ENCODE measurements around the gene FXYD3.

DNA sequence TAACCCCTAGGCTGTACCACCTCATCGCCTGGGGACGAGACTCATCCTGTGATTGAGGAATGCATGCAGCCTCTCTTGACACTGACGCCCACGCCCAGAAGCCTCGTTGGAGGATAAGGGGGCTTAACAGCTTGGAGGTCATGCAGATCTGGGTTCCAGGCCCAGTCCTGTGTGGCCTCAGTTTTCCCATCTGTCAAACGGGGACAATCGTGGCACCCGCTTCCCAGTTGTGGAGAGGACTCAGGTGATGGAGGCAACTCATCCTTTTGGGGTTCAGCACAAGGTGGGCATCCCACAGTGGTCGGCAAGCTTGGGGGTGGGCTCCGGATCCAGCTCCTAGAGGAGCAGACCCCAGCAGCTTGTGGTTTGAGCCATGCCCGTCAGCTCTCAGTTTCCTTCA, 20.6 kb downstream of the FXYD3 start:
- TF ChIP-seq, protein P1, sequence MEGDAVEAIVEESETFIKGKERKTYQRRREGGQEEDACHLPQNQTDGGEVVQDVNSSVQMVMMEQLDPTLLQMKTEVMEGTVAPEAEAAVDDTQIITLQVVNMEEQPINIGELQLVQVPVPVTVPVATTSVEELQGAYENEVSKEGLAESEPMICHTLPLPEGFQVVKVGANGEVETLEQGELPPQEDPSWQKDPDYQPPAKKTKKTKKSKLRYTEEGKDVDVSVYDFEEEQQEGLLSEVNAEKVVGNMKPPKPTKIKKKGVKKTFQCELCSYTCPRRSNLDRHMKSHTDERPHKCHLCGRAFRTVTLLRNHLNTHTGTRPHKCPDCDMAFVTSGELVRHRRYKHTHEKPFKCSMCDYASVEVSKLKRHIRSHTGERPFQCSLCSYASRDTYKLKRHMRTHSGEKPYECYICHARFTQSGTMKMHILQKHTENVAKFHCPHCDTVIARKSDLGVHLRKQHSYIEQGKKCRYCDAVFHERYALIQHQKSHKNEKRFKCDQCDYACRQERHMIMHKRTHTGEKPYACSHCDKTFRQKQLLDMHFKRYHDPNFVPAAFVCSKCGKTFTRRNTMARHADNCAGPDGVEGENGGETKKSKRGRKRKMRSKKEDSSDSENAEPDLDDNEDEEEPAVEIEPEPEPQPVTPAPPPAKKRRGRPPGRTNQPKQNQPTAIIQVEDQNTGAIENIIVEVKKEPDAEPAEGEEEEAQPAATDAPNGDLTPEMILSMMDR (optimal IDR thresholded peaks at IDR 0.05 in 1 of 3, IDR thresholded peaks at IDR 0.05 in 1 of 3, conservative IDR thresholded peaks at IDR 0.05 in 1 of 3; ENCODE audit: extremely low read depth in 1 of 3, insufficient read depth in 2 of 3, low read length in 3 of 3), result no peak
- no peak for TF ChIP-seq EZH2 (IDR thresholded peaks at IDR 0.05; ENCODE audit: low read length)

All from keratinocyte (primary cell).